PC-9 (cell line): ENCODE measurements around the gene PCGF3. TPM values are rescaled to one million over a fixed set of nuclear protein-coding genes. Genes with fewer than 3 reads are reported as not detected.

Experiments used
- BruUV-seq: library from RNA; stranded (reverse); fragments of 400-500 nt; replicated peaks from 2 replicates; lab custom pipeline; 2021; lab: Mats Ljungman, UMichigan
- CTCF ChIA-PET: fragments of 300-600 bp; sonication (Branson Sonifier 250); formaldehyde crosslinking; loops from one replicate; lab custom pipeline; 2022; ENCODE audit warnings: antibody characterized with exemption; lab: Charles Lee
- POLR2A ChIA-PET: fragments of 300-600 bp; sonication (Branson Sonifier 250); formaldehyde crosslinking; loops from one replicate; lab custom pipeline; 2022; ENCODE audit warnings: antibody characterized with exemption; ENCODE audit not compliant: unreplicated experiment; lab: Charles Lee
- DNase-seq, 2 experiments: peaks; one replicate each; pipeline versions ENCODE4 v3.0.0 to v3.0.0-alpha.2; 2015 to 2022; ENCODE audit warnings: mixed read lengths in 1 of 2
- H2AFZ ChIP-seq: fragments of 200-600 bp; sonication (generic); 2 replicates; pipeline ENCODE4 v1.8.1; 2017; ENCODE audit warnings: antibody characterized with exemption
- H3F3A ChIP-seq: fragments of 200-600 bp; sonication (generic); 2 replicates; pipeline ENCODE4 v1.8.1; 2017; ENCODE audit warnings: antibody characterized with exemption, mild to moderate bottlenecking, low read depth; ENCODE audit not compliant: insufficient read depth
- H3K27ac ChIP-seq: fragments of 200-600 bp; sonication (generic); 2 replicates; pipeline ENCODE4 v1.6.1; 2016; ENCODE audit warnings: mixed run types
- H3K27me3 ChIP-seq: fragments of 200-600 bp; sonication (generic); 2 replicates; pipeline ENCODE4 v1.6.1; 2016; ENCODE audit warnings: low read depth, mixed run types; ENCODE audit not compliant: insufficient read depth
- H3K36me3 ChIP-seq: fragments of 200-600 bp; sonication (generic); 2 replicates; pipeline ENCODE4 v1.6.1; 2016; ENCODE audit warnings: low read depth, mixed run types
- H3K4me1 ChIP-seq: fragments of 200-600 bp; sonication (generic); replicated peaks from 2 replicates; pipeline ENCODE4 v1.6.1; 2016; ENCODE audit warnings: mixed run types; ENCODE audit not compliant: insufficient read depth
- H3K4me2 ChIP-seq: fragments of 200-600 bp; sonication (generic); 2 replicates; pipeline ENCODE4 v1.6.1; 2017; ENCODE audit warnings: mixed run types
- H3K4me3 ChIP-seq: fragments of 200-600 bp; sonication (generic); 2 replicates; pipeline ENCODE4 v1.6.1; 2016; ENCODE audit warnings: mixed run types
- H3K79me2 ChIP-seq: fragments of 200-600 bp; sonication (generic); 2 replicates; pipeline ENCODE4 v1.6.1; 2017; ENCODE audit warnings: low read depth, mixed run types
- H3K9me2 ChIP-seq: fragments of 200-600 bp; sonication (generic); 2 replicates; pipeline ENCODE4 v1.8.1; 2017; ENCODE audit warnings: mild to moderate bottlenecking; ENCODE audit not compliant: insufficient read depth
- H3K9me3 ChIP-seq: fragments of 200-600 bp; sonication (generic); 2 replicates; pipeline ENCODE4 v1.8.1; 2016; ENCODE audit warnings: low read depth; ENCODE audit not compliant: insufficient read depth
- H4K20me1 ChIP-seq: fragments of 200-600 bp; sonication (generic); 2 replicates; pipeline ENCODE4 v1.8.1; 2017; ENCODE audit not compliant: insufficient read depth
- CTCF ChIP-seq: fragments of 200-600 bp; sonication (generic); conservative IDR thresholded peaks from 2 replicates; pipeline ENCODE4 v1.6.1; 2017; ENCODE audit warnings: mixed run types, antibody characterized with exemption, mild to moderate bottlenecking, moderate library complexity
- EZH2 ChIP-seq: fragments of 200-600 bp; sonication (generic); IDR thresholded peaks from 2 replicates; pipeline ENCODE4 v1.8.0; 2017; ENCODE audit warnings: antibody characterized with exemption, low read depth
- intact Hi-C: fragments of 100-400 bp; cut with micrococcal nuclease; formaldehyde crosslinking; loops from one replicate; pipeline ENCODE4 v1.10.0; 2022; ENCODE audit not compliant: unreplicated experiment
- total RNA-seq: library from RNA; stranded (reverse); gene quantifications from 2 replicates; pipeline ENCODE4 v1.2.3, GENCODE V29; 2021

PCGF3 gene
- total RNA-seq, 1 experiment from 2014 or later, result 60.8 TPM

- Histone ChIP-seq H4K20me1 (no peaks in the 10 kb centered on the region), H3K4me2 (no peak overlapping the region), H3K9me3 (no peaks in the 10 kb centered on the region), H3K27ac (no peak overlapping the region), H3K27me3 (no peaks in the 10 kb centered on the region), H3K9me2 (no peaks in the 10 kb centered on the region), H3K36me3 (no peaks in the 10 kb centered on the region), H3K4me1 (peaks cover 12% of the 10 kb centered on the region), H3F3A (peaks cover 8% of the 10 kb centered on the region), H2AFZ (no peak overlapping the region), H3K4me3 (no peak overlapping the region), H3K79me2 (no peaks in the 10 kb centered on the region)
- no TSS peak for BruUV-seq
- TF ChIP-seq CTCF, result no peak
- TF ChIP-seq EZH2, result no peak
- intact Hi-C loops, result loop anchor here (10.0 kb wide), 1 partner anchor 47 kb away; no protein-coding TSS in a partner anchor
- POLR2A ChIA-PET, result no interaction called here
- CTCF ChIA-PET, result no interaction called here
- DNase-seq, result no peak
Measured at GRCh38 chr4:787561-787981, 81.9 kb downstream of the PCGF3 start.

- ChIA-PET CTCF (no interaction called here), POLR2A (no interaction called here)
- H3K9me3 ChIP-seq, result no peaks in the 10 kb centered on the region
- peaks cover 6% of the 10 kb centered on the region for H3K4me1 ChIP-seq
- no peak overlapping the region for H3K27ac ChIP-seq
- intact Hi-C loops, result loop anchor here (10.0 kb wide), 1 partner anchor 47 kb away; no protein-coding TSS in a partner anchor
- no peaks in the 10 kb centered on the region for H4K20me1 ChIP-seq
- peaks cover 3% of the 10 kb centered on the region for H3F3A ChIP-seq
- BruUV-seq, result no TSS peak
- H2AFZ ChIP-seq, result no peak overlapping the region
- no peaks in the 10 kb centered on the region for H3K79me2 ChIP-seq
- no peak for TF ChIP-seq CTCF
- no peak for TF ChIP-seq EZH2
- H3K36me3 ChIP-seq, result no peaks in the 10 kb centered on the region
- no peak overlapping the region for H3K4me2 ChIP-seq
- H3K9me2 ChIP-seq, result no peaks in the 10 kb centered on the region
- H3K4me3 ChIP-seq, result no peak overlapping the region
- no peaks in the 10 kb centered on the region for H3K27me3 ChIP-seq
- no peak for DNase-seq
Measured at GRCh38 chr4:788006-788635, 82.5 kb downstream of the PCGF3 start.

GRCh38 chr4:788636-789297 lies 83.1 kb downstream of the PCGF3 start:
- ChIA-PET POLR2A (no interaction called here), CTCF (no interaction called here)
- intact Hi-C loops, result loop anchor here (10.0 kb wide), 1 partner anchor 46 kb away; no protein-coding TSS in a partner anchor
- BruUV-seq, result no TSS peak
- DNase-seq, result no peak
- no peak overlapping the region for H3K4me2 ChIP-seq
- H3K4me1 ChIP-seq, result no peaks in the 10 kb centered on the region
- H3K79me2 ChIP-seq, result no peaks in the 10 kb centered on the region
- H4K20me1 ChIP-seq, result no peaks in the 10 kb centered on the region
- no peak overlapping the region for H3K27ac ChIP-seq
- H3F3A ChIP-seq, result no peaks in the 10 kb centered on the region; the same call in none of the 2 replicates
- TF ChIP-seq EZH2, result no peak
- TF ChIP-seq CTCF, result no peak
- no peaks in the 10 kb centered on the region for H3K36me3 ChIP-seq
- H3K4me3 ChIP-seq, result no peak overlapping the region
- no peak overlapping the region for H2AFZ ChIP-seq
- no peaks in the 10 kb centered on the region for H3K9me2 ChIP-seq
- H3K27me3 ChIP-seq, result no peaks in the 10 kb centered on the region
- no peaks in the 10 kb centered on the region for H3K9me3 ChIP-seq
